ENCODE measurements around the gene COMTD1. TPM values are rescaled to one million over a fixed set of nuclear protein-coding genes. Genes with fewer than 3 reads are reported as not detected.

The COMTD1 gene
- total and polyA plus RNA-seq, 2 of the 13 experiments (the other 11 are each of a cell fraction or from before 2014, with no cell fraction given) = 11.8 to 18.4 TPM

GRCh38 chr10:75235375-75236177 is at the start of gene COMTD1 (continued):
- TF ChIP-seq ELK4 (CRISPR knock-in tag; IDR thresholded peaks at IDR 0.05; ENCODE audit: borderline replicate concordance) (no peak), MEIS1 (CRISPR knock-in tag; IDR thresholded peaks at IDR 0.05; ENCODE audit: borderline replicate concordance) (no peak; the same call in 1 of the 2 replicates), DRAP1 (CRISPR knock-in tag; IDR thresholded peaks at IDR 0.05) (no peak), ZBTB33 (CRISPR knock-in tag; IDR thresholded peaks at IDR 0.05) (peak; percentile 55; the same call in 1 of the 2 replicates), GTF2F1 (IDR thresholded peaks at IDR 0.05; ENCODE audit: low read length) (no peak; the same call in 1 of the 2 replicates), NR2C2 (CRISPR knock-in tag; IDR thresholded peaks at IDR 0.05; ENCODE audit: borderline replicate concordance) (peak; percentile 81), NR2F1 (CRISPR knock-in tag; IDR thresholded peaks at IDR 0.05) (peak in 1 of 2 experiments; percentile 14; a peak in 1 of 4 replicates), CBFB (CRISPR knock-in tag; IDR thresholded peaks at IDR 0.05) (no peak; the same call in 1 of the 2 replicates), ARNT2 (CRISPR knock-in tag; IDR thresholded peaks at IDR 0.05; ENCODE audit: low read depth) (peak; percentile 86), ZNF800 (CRISPR knock-in tag; IDR thresholded peaks at IDR 0.05) (no peak), GFI1 (CRISPR knock-in tag; IDR thresholded peaks at IDR 0.05; ENCODE audit: borderline replicate concordance) (0 out of 2 replicates have a peak, but pooled peaks have one; percentile 21), ATRX (CRISPR knock-in tag; IDR thresholded peaks at IDR 0.05; ENCODE audit: borderline replicate concordance) (no peak), FOXM1 (CRISPR knock-in tag; IDR thresholded peaks at IDR 0.05) (no peak), ZFP36L1 (CRISPR knock-in tag; IDR thresholded peaks at IDR 0.05) (peak; percentile 28; the same call in 1 of the 2 replicates), ZNF879 (CRISPR knock-in tag; IDR thresholded peaks at IDR 0.05) (no peak), MAZ (IDR thresholded peaks at IDR 0.05; ENCODE audit: borderline replicate concordance, low read depth, low read length) (peak; percentile 55; the same call in 1 of the 2 replicates), MAZ (CRISPR knock-in tag; IDR thresholded peaks at IDR 0.05; ENCODE audit: low read depth) (no peak), ZNF615 (CRISPR knock-in tag; IDR thresholded peaks at IDR 0.05; ENCODE audit: borderline replicate concordance) (no peak), IKZF1 (IDR thresholded peaks at IDR 0.05) (no peak), U2AF2 (IDR thresholded peaks at IDR 0.05; ENCODE audit: low read depth, low read length) (no peak), MAFG (CRISPR knock-in tag; IDR thresholded peaks at IDR 0.05) (no peak), ZNF432 (CRISPR knock-in tag; IDR thresholded peaks at IDR 0.05; ENCODE audit: borderline replicate concordance) (no peak), ZFP1 (CRISPR knock-in tag; IDR thresholded peaks at IDR 0.05) (no peak), ZNF607 (CRISPR knock-in tag; IDR thresholded peaks at IDR 0.05; ENCODE audit: borderline replicate concordance) (no peak), SAFB2 (CRISPR knock-in tag; IDR thresholded peaks at IDR 0.05; ENCODE audit: borderline replicate concordance, low read depth) (no peak)
